H1 (cell line): ENCODE results near the gene NPSR1. TPM values are rescaled to one million over a fixed set of nuclear protein-coding genes. Genes with fewer than 3 reads are reported as not detected.

Experiments used
- CHD7 ChIP-seq: fragments of 300-600 bp; sonication (generic); IDR thresholded peaks from 2 replicates; pipeline ENCODE4 v1.7.1; 2012; ENCODE audit warnings: low read length, moderate library complexity, mild to moderate bottlenecking, inconsistent platforms; ENCODE audit not compliant: insufficient replicate concordance
- polyA plus RNA-seq, 7 experiments: library from polyadenylated mRNA; depleted of rRNA in 3 of 7; stranded (reverse) in 5 of 7; unstranded in 2 of 7; fragments of >200 nt in 5 of 7; fragments of 200-250 nt in 2 of 7; gene quantifications; 1 replicate in 5 of 7; 2 replicates in 1 of 7; 4 replicates in 1 of 7; pipeline versions ENCODE4 v1.2.1 to v1.2.3, GENCODE V29; 2011 to 2013; ENCODE audit warnings: missing spikeins in 2 of 7, mixed read lengths in 2 of 7
- total RNA-seq: library from RNA; stranded (reverse); fragmentation: NEBNext Ultra II Directional; extraction: Animal tissue kit (Norgen Biotek cat#: 25700); gene quantifications from 2 replicates; pipeline ENCODE4 v1.2.1, GENCODE V29; 2021

NPSR1 gene
- total and polyA plus RNA-seq, 2 of the 8 experiments (the other 6 are each of a cell fraction or from before 2014, with no cell fraction given), result not detected

GRCh38 chr7:34755008-34755407 lies 97.0 kb downstream of the NPSR1 start (continued):
- no peak for TF ChIP-seq CHD7
- TF ChIP-seq, all 59 proteins: peak for 0
